Activated CD4-positive, alpha-beta T cell treated with anti-CD3 and anti-CD28 coated beads, Interleukin-2, amount 50 U/mL, for 1 hour (primary cell): Measurements from ENCODE around the gene TGFB1.
"Not testable (repeated sequence)": the region's sequence is repeated elsewhere in the genome, so short reads cannot be mapped to it uniquely, and the experiment has no call there.

Experiments used
- DNase-seq: peaks from one replicate; pipeline ENCODE4 v3.0.0-alpha.2; 2020

Gene TGFB1

DNA sequence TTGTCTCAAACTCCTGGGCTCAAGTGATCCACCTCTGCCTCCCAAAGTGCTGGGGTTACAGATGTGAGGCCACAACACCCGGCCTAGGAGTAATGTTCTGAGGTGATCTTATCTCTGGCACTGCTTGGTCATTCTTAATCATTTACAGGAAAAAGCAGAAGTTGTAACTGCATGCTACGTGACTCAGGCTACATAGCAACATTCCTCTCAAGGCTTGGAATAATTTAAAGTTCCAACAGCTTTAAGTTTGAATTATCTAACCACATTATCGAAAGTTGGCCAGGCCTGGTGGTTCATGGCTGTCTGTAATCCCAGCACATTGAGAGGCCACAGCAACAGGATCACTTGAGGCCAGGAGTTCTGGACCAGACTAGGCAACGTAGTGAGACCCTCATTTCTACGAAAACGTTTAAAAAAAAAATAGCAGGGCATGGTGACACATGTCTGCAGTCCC is 14.2 kb upstream of the TGFB1 start:
- DNase-seq, result no peak

DNA sequence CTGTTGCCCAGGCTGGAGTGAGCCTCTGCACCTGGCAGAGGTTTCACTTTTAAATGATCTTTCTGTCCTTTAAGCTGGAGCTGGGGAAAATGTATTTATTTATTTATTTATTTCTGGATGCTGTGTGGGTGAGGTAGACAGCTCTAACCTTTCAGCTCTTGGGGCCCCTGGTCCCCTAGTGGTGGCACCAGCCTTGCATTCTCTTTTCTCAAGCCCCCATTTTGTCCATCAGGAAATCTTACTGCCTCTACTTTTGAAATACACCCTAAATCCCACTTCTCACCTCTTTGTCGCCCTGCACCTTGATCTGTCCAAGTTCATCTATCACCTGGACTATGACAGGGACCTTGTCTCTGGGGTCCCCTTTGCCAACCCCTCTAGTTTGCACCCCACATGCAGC is 12.4 kb upstream of the TGFB1 start:
- no peak for DNase-seq

DNA sequence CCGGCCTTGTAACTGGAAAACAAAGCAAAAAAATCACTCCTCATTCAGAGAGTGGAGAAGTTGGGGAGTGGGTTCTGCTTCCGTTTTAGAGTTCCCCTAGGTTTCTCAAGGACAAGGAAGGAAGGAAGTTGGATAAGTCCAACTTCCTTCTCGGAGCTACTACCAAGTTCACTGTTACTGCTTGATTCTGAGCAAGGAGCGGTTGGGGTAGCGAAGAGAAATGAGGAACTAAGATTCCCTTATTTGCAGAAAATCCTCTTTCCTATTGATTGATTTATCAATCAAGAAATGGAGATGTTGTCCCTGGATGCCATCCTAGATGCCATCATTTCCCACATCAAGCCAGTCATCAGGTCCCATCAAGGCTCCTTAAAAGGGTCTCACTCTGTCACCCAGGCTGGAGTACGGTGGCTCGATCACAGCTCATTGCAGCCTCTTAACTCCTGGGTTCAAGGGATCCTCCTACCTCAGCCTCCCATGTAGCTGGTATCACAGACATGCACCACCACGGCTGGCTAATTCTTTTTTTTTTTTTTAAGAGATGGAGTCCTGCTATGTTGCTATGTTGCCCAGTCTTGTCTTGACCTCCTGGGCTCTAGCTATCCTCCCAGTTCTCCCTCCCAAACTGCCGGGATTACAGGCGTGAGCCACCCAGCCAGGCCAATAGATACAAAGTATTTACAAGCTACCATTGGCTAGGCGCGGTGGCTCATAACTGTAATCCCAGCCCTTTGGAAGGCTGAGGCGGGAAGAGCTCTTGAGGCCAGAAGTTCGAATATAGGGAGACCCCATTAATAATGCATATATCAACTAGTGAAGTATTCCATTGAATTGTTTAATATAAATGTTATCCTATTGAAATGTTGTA is 11.0 kb upstream of the TGFB1 start:
- no peak for DNase-seq

DNA sequence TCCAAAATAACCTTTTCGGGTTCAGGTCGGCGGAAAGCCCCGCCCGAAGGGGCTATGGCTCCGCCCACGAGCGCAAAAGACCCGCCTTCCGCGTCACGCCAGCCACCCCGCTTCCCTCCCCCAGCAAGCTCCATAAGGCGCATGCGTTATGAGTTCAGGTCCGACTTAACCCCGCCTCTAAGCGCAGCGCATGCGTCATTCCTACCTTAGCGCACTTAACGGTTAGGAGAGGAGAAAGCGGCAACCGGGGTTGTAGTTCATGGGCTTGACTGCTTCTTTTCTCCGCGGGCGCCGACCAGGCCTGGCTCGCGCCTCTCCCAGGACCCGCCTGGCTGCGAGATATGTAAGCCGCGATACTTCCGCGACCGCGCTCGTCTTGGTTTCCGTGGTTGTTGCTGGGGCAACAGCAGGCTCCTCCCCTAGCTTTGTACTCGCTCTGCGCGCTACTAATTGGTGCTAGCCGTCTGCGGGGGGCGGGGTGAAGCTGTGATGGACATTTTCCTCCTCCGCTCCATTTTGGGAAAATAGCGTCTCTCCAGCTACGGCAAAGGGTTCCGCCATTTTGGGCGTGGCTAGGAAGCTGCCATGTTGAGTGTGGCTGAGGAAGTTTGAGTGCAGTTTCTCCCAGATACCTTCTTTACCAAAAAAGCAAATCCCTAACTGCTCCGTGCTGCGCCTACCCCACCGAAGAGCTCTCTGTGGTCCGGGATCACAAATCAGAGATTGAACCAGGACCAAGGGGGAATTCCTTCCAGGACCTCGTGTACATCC is 10.2 kb upstream of the TGFB1 start, which contains the start of gene B9D2:
Gene B9D2, minus strand, starts transcription at position 397 of the 771 bp plus-strand sequence. CDS start 630 bp downstream, outside the sequence.
- DNase-seq, result peak; percentile 98

DNA sequence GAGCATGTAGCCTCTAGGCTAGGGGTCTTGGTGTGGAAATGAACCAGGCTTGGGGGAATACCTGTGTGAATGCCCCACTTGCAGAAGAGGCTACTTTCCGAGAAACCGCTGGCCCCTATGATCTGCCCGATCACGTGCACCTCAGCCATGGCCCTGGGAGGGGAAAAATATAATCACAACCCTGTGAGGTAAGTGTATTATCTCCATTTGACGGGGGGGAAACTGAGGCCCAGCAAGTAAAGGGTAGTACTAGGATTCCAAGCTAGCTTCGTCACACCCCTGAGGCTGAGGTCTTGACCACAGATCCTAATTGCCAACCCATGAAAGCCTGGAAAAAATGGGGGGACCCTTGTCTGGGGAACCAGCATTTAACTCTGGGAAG is 9.6 kb upstream of the TGFB1 start:
- no peak for DNase-seq

DNA sequence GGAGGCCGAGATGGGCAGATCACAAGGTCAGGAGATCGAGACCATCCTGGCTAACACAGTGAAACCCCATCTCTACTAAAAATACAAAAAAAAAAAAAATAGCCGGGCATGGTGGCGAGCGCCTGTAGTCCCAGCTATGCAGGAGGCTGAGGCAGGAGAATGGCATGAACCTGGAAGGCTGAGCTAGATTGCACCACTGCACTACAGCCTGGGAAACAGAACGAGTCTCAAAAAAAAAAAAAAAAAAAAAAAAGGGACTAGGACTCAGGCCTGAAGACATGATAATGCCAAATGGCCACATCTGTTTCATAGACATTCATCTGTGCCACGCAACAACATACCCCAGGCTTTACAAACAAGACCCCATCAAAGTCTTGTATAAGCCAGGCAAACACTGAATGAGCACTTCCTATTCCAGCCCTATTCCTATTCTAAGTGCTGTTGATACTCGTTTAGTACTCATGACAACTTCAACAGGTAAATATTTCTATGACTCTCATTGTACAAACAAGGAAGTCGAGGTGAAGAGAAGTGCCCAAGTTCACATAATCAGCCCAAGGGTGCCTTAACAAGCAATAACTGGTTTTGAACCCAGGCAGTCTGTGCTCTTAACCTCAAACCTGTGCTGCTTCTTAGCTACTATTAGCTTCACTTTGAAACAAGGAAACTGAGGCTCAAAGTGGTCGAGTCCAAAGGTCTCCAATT is 8.6 kb upstream of the TGFB1 start:
- DNase-seq, result no peak

DNA sequence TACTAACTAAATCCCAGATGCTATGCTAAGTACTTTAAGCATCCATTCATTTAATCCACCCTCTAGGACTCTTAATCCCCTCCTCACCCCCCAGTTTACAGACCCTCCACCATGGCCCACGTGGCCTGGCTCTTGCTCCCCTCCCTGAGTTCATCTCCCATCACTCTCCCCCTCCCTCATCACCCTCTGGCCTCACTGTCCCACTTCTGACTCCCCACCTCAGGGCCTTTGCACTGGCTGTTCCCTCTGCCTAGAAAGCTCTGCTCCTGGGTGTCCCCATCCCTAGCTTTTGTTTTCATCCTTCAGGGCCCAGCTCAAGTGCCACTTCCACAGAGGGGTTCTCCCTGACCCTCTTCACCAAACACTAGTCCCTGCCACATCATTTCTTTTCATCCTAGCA is 6.0 kb upstream of the TGFB1 start:
- DNase-seq, result no peak

DNA sequence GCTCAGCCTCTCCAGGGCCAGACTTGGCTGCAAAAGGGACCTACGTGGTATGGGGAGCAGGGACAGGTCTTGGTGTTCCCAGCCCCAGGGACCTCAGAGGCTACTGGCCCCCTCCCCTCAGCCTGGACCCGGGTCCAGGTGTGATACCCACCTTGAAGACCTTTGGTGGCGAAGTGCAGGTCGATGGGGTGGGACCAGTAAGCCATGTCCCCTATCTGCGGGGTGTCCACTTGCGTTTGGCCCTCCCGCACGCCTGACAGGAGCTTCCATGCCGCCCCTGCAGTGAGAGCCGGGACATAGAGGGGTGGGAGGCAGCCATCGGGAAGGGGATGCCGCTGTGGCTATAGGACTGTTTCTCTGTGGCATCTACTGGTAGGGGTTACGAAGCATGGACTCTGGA is 4.0 kb upstream of the TGFB1 start:
- DNase-seq, result no peak

DNA sequence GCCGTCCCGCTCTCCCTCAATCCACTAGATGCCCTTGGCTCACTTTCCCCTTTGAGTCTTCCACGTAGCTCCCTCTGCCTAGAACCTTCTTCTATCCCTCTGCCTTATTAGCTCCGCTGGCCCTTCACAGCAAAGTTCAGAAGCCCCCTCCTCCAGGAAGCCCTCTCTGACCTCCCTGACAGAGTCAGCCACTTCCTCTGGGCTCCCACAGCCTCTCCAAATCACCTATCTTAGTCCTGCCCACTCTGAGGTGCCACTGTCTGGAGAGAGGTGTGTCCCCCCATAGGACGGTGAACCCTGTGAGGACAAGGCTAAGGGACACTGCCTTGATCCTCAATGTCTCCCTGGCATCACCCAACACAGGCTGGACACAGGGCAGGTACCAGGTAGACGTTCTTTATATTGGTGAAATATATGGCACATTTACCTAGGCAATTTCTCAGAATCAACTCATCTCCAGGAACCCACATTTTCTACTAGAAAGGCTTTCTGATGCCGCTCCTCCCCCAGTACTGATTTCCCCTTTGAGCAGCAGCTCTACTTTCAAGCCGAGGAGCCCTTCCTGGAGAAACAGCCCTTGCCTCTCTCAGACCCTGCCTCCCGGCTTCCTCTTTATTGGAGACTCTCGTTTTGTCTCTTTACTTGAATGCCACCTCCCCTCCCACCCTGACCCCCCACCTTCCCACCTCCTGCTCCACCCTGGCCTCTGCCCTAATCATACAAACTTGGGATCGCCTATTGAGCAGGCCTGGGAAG is 3.4 kb upstream of the TGFB1 start:
- DNase-seq, result no peak

DNA sequence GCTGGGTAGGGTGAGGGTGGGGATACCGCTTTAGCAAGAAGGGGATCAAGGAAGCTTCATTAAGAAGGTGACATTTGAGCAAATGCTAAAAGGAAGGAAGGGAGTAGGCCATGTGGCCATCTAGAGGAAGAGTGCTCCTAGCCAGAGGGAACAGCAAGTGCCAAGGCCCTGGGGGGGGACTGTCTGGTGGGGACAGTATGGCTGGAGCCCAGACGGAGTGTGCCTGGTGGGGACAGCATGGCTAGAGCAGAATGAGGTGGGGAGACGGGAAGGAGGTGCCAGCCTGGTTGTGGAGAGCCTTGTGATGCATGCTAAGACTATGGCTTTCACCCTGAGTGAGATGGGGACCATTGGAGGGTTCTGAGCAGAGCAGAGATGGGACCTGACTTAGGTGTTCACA is 2.1 kb upstream of the TGFB1 start:
- no peak for DNase-seq

DNA sequence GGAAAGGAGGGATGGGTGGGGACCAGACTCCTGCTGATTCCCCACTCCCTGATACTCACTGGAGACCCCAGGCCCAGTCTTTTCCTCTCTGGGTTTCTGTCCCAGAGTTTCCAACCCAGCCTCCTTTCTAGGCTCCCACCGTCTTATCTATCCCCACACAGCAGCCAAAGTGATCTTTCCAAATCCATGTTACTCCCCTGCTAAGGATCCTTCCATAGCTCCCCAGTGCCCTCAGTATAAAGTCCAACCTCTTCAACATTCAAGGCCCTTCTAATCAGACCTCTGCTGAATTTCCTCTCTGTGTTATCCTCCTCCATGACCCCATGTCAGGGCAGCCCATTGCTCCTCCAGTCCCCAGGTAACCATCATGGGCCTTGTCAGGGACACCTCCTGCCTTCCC is 1.3 kb upstream of the TGFB1 start:
- DNase-seq, result no peak

DNA sequence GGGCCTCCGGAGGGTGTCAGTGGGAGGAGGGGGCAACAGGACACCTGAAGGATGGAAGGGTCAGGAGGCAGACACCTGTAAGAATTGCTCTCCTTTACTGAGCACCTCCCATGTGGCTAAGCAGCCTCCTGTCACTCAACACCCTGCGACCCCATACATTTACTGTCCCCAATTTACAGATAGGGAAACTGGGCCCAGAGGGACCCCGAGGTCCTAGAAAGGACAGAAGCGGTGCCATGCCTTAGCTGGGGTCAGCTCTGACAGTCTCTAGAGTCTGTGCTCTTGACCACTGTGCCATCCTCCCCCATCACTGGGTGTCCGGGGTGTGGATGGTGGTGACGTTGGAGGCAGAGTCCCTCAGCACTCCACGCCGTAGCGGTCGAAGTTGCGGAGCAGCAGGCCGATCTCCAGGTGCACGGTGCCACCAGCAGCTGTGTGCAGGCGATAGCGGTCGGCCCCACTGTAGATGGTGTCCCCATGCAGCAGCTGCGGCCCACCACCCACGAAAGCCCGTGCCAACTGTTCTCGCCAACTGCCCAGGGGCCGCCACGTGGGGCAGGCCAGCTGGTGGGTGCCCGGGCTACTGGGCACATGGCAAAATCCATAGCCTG is 726 bp upstream of the TGFB1 start:
- no peak for DNase-seq

DNA sequence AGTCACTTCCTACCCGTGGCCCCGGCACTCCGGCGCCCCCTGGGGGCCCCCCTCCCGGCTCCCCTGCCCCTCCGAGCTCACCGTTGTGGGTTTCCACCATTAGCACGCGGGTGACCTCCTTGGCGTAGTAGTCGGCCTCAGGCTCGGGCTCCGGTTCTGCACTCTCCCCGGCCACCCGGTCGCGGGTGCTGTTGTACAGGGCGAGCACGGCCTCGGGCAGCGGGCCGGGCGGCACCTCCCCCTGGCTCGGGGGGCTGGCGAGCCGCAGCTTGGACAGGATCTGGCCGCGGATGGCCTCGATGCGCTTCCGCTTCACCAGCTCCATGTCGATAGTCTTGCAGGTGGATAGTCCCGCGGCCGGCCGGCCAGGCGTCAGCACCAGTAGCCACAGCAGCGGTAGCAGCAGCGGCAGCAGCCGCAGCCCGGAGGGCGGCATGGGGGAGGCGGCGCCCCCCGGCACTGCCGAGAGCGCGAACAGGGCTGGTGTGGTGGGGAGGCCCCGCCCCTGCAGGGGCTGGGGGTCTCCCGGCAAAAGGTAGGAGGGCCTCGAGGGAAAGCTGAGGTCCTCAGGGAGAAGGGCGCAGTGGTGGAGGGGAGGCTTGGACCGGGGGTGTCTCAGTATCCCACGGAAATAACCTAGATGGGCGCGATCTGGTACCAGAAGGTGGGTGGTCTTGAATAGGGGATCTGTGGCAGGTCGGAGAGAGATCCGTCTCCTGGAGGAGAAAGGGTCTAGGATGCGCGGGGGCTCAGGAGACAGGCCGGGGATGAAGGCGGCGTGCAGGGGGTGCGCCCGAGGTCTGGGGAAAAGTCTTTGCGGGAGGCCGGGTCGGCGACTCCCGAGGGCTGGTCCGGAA is 885 bp downstream of the TGFB1 start:
- peak; percentile 76 for DNase-seq

DNA sequence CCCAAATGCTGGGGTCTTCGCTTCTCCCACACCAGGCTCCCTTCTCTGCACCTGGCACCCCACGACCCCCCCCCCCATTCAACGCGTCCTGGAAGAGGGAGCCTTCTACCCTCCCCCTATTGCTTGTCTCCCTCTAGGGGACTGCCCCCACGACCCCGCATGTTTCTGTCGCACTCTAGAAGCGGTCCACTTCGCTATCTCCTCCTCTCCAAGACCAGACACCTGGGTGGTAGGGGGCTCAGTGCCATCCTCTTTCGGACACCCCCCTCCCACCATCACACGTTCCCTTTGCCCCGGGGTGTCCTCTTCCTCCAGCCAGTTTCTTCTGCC is 1.5 kb downstream of the TGFB1 start:
- DNase-seq, result no peak

DNA sequence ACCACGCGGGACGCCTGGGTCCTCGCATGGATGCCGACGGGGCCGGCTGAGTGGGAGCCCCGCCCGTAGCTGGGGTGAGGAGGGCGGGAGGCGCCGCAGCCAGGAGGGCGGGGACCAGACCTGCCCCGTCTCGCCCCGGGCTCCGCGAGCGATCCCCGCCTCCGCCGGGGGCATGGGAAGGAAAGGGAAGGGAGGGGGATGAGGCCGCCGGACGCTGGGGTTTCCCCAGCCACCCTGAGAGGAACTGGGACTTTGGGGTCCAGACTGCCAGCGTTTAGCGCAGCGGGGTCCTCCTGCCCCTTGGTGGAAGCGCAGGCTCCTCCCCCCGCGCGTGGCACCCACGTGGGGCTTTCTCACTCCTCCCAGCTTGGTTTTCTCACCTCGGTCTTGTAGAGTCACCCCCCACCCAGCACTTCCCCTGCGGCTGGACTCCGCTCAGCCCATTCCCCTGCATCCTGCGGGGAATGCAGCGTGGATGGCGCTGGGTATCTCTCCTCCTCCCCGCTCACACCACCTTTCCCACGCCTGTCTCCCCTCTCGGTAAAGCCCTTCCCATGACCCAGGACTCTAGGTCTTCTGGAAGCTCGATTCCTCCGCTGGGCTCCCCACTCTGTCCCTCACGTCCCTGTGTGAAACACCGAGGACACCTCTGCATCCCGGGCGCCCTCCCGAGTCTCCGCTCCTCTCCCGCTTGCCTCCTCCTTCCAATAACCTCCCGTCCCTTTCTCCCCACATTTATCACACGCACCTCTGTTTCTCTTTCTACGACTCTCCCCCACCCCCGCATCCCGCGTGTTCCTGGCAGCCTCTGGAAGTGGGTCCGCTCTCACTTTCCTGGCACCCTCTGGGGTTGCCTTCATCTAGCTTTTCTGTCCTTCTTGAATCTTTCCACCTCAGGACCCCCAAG is 2.1 kb downstream of the TGFB1 start:
- DNase-seq, result peak; percentile 80

DNA sequence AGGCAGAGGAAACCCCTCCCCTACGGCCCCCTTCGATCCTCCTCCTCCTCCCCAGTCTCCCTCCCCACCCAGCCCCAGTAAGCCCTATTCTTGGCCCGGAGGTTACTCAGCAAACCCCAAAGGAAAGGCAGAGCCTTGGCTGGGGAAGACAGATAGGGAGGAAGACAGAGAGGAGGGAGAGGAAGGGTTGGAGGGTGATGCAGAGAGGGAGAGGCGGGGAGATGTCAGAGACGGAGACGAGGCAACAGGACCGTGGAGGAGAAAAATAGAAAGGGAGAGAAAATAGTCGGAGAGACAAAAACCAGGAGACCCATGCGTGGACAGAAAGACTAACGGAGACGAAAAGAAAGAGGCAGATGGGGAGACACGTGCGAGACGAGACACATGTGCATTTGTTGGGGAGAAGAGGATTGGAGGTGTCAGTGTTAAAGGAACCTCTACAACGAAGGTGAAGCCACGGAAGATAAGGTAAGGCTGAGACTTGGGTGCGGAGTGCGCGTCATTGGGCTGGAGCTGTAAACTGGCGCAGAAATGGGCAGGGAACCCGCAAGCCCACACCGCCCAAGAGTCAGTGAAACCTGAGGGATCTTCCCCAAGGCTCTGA is 2.9 kb downstream of the TGFB1 start:
- no peak for DNase-seq

DNA sequence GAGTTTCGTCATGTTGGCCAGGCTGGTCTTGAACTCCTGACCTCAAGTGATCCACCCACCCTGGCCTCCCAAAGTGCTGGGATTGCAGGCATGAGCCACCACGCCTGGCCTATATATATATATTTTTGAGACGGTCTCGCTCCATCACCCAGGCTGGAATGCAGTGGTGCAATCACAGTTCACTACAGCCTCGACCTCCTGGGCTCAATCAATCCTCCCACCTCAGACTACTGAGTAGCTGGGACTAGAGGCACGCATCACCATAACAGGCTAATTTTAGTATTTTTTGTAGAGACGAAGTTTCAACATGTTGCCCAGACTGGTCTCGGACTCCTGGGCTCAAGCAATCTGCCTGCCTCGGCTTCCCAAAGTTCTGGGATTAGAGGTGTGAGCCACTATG is 6.8 kb downstream of the TGFB1 start:
- DNase-seq, result not testable (repeated sequence)

DNA sequence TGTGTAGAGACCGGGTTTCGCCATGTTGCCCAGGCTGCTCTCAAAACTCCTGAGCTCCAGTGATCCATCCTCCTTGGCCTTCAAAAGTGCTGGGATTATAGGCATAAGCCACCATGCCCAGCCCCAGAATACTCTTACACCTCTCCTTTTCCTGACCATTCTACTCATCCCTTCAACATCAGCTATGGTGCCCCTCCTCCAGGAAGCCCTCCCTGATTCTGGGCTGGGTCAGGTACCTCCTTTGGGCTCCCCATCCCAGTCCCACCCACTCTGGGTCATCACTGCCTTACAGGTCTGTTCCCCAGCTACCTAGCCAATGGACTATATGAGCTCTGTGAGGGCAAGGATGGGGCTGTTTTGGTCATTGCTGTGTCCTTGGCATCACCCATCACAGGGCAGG is 9.6 kb downstream of the TGFB1 start:
- no peak for DNase-seq

DNA sequence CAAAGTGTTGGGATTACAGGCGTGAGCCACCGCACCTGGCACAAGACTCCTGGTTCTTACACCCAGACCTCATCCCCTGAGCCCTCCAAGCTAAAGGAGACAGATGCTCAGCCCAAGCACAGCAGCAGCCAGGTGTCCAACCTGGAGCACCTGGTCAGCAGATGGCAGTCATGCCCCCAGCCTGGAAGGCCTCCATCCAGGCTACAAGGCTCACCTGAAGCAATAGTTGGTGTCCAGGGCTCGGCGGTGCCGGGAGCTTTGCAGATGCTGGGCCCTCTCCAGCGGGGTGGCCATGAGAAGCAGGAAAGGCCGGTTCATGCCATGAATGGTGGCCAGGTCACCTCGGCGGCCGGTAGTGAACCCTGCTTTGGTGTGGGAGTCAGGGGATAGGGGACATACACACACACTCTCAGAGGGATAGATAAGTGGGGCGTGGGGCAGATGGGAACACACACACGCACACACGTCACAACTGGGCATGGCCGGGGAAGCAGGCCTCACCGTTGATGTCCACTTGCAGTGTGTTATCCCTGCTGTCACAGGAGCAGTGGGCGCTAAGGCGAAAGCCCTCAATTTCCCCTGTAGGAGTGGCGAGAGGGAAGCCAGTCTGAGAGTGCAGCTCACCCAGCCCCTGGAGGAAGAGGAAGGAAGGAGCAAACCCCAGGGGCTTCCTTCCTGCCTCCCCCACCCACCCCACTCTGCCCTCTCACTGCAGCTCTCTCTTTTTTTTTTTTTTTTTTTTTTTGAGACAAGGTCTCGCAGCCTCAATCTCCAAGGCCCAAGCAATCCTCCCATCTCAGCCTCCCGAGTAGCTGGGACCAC is 11.8 kb downstream of the TGFB1 start:
- no peak for DNase-seq
